Measurements from ENCODE around the gene BICD1. TPM values are rescaled to one million over a fixed set of nuclear protein-coding genes. Genes with fewer than 3 reads are reported as not detected.

Gene BICD1
- total RNA-seq, 1 donor from 2014 or later: 14.0 TPM

GRCh38 chr12:32284561-32284960 lies 177.9 kb downstream of the BICD1 start:
- no peak for DNase-seq

DNA sequence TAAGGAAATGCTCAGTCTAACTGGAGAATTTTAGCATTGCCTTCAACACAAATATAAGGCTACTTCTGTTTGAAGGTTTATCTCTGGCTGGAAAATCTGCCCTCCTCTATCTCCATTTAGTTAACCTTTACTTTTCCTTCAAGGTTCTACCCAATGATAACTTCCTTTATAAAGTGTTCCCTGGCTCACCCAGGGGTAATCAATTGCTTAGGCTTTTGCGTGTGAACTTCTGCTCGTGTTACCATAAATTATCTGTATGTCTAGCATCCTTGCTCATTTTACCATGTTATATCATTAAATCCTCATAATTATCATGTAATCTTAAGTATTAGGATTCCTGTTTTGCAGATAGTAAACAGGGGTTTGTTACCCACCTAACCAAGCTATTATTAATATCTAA lies 178.4 kb downstream of the BICD1 start:
- no peak for DNase-seq

GRCh38 chr12:32285489-32285888 lies 178.8 kb downstream of the BICD1 start:
- DNase-seq: no peak

GRCh38 chr12:32290411-32290810 lies 183.8 kb downstream of the BICD1 start:
- DNase-seq: no peak

DNA sequence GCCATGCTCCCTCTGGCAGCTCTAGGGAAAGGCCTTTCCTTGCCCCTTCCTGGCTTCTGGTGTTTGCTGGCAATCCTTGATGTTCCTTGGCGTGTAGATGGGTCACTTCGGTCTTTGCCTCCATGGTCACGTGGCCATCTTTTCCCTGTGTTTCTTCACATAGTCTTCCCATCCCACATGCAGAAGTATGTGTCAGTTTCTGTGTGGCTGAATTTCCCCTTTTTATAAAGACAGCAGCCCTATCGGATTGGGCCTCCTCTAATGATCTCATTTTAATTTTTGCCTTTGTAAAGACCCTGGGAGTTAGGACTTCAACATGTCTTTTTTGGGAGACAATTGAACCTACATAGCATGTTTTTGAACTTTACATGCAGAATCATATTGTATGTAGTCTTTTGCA lies 185.5 kb downstream of the BICD1 start:
- DNase-seq: no peak

DNA sequence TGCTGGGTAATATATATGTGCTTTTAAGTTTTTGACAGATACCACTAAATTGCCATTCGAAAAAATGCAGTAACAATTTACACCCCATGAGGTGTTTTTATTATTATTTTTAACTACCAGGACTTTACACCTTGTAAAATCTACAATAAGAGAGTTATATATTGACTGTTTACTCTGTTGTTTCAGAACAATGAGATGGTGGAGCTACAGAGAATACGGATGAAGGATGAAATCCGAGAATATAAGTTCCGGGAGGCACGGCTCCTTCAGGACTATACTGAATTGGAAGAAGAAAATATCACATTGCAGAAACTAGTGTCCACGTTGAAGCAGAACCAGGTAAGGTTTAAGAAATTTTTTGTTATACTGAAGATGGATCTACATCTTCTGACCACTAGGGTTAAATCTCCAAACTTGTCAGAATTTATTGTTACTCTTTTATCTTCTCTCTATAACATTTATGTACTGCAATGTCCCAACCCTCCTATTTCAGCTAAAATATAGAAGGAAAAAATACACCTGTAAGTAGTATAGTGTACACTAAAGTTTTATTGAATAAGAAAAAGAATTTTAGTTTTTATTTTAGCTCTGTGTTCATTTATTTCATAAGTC lies 187.3 kb downstream of the BICD1 start:
- no peak for DNase-seq

- no peak for DNase-seq
Observed at GRCh38 chr12:32296567-32296966, 189.9 kb downstream of the BICD1 start.

DNA sequence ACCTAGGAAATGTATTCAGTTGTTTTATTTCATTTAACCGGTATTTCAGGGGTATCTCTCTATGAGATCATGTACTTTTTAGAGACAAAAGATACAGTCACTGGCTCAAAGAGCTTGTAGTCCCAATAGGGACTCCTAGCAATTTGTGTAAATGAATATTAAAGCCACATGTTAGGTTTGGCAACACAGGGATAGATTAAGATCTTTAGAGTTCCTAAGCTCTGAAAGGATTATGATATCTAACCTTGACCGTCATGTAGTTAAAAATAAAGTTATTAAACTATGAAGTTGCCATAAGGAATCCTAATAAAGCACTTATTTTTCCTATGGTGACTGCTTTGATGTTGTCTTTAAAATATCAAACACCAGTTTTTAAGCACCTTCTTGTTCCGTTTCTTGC lies 192.3 kb downstream of the BICD1 start:
- DNase-seq: peak; percentile 26

GRCh38 chr12:32301216-32301615 lies 194.6 kb downstream of the BICD1 start:
- DNase-seq: no peak

DNA sequence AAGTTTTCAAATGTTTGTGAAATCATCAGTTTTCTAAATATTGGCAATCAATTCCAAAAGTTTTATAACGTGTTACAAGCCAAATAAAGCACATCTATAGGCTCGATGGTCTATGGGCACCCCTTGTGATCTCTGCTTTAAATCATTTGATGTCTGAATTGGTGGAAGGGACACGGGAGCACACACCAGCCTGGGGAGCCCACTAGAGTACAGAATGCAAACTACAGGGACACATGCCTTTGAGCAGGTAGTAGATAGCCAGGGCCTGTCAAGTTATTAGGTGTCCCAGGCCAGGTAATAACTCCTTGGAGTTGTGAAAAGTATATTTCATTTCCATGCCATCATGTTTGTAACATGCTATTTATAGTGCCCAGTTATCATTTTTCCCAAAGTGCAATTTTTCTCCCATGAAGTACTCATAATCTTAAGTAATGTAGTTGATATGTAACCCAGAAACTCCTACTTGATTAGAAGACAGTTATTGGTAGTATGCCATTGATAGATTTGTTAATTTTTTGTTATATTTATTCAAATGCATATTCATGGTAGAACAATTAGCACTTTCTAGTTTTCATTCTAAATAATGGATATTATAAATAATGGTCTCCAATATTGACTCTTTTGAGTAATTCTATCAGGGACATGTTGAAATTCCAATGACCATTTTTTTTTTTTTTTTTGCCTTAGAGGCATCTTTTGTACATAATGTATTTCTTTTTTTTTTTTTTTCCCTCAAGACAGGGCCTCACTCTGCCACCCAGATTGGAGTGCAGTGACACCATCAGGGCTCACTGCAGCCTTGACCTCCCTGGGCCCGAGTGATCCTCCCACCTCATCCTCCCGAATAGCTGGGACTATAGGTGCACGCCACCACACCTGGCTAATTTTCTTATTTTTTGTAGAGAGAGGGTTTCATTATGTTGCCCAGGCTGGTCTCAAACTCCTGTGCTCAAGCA lies 195.8 kb downstream of the BICD1 start:
- peak; percentile 43 for DNase-seq

DNA sequence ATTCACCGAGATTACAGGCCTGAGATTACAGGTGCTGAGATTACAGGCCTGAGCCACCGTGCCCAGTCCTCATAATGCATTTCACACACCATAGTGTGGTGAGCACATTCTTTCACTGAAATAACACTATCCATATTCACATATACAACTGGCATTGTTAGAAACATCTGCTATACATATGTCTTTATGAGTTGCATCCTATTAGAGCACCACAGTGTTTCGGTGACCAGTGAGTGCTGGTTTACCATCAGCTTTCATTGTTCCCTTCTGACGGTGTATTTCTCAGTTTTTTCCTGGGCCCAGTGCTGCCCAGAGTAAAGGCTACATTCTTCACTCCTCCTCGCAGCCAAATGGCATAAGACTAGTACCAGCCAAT lies 196.5 kb downstream of the BICD1 start:
- no peak for DNase-seq

DNA sequence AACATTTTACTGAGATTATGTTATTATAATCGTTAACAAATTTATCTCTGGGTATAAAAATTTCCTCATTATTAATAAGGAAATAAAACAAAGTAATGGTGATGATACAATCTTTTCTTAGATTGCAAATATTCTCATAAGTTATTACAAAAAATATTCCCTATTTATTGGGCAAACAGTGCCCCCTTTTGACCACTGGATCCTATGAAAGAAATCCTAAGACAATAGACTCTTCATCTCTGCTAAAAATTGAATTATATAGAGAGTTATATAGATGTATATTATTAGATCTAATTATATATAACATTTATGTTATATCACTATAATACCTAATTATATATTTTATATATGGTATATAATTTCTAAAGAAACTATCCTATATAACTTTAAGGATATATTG lies 198.5 kb downstream of the BICD1 start:
- peak; percentile 67 for DNase-seq

- no peak for DNase-seq
Observed at GRCh38 chr12:32307326-32307725, 200.7 kb downstream of the BICD1 start.

GRCh38 chr12:32309811-32310736 lies 203.4 kb downstream of the BICD1 start:
- DNase-seq: peak; percentile 76

DNA sequence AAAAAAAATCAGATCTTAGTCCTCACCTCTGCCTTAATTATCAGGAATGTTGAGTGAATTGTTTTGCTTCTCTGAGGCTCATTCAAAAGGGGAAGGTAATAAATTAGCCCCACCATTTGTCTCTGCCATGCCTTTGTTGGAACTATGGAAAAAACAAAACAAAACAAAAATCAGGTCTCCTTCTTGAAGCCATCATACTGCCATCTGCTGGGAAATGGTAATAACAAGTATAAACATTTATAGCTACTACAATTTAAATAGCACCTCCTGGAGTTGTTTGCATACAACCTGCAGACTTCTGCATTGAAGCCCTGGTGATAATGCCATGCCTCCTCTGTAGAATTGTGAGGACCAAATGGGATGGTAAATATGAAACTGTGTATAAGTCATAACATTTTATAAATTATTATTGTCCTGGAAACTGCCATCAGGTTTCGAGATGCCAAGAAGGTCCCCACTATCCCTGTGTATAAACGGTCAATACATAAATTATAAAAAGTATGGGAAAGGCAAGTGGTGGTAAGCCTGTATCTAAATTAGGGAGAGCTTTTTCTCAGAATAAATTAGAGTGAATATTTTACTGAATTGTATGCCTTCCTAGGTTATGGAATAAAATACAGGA lies 205.5 kb downstream of the BICD1 start:
- DNase-seq: peak; percentile 74

- DNase-seq: no peak
Observed at GRCh38 chr12:32322354-32322753, 215.7 kb downstream of the BICD1 start.

- no peak for DNase-seq
Observed at GRCh38 chr12:32331133-32331532, 224.5 kb downstream of the BICD1 start.

DNA sequence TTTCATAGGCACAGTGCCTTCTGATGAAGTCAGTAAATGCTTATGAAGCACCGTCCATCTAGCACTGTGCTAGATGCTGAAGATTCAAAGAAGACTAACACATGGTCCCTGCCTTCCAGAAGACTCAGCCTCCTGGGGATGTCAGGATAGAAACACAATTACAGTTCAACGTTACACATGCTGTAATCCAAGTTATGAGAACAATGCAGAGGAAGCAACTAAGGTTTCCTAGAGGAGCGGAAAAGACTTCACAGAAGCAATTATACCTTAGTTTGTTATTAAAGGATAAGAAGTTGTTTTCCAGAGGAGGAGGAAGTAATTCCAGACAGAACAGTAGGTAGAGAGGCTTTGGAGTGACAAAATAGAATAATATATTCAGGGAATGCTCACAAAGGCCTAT lies 225.8 kb downstream of the BICD1 start:
- DNase-seq: peak; percentile 18

DNA sequence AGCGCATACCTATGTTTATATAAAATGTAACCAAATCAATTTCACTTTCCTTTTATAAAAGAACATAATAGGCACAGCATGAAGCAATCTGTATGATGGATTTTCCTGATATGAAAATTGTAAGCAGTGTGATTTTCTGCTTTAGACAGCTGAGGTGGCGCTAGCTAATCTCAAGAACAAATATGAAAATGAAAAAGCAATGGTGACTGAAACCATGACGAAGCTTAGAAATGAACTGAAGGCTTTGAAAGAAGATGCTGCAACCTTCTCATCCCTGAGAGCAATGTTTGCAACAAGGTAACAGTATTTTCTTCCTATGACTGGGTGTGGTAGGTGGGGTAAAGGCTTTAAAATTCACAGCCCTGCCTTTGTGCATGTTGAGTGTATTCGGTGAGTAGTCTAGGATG lies 227.7 kb downstream of the BICD1 start:
- no peak for DNase-seq

DNA sequence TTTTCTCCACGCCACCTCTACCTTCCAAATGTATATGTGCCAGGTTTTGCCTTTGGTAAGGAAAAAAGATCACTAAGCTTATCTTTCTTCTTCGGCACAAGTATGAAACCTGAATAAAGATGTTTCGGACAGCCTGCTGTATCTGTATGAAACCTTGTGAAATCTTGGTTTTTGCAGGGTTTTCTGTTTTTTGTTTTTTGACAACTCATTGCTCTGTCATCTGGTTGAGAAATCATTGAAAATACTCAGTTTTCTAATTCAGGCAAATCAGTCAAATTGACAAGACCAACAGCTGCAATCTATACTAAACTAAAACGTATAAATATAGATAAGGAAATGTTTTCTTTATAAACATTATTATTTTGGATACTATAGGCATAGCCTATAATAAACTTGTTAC lies 229.6 kb downstream of the BICD1 start:
- no peak for DNase-seq

- no peak for DNase-seq
Observed at GRCh38 chr12:32343496-32343895, 236.8 kb downstream of the BICD1 start.

DNA sequence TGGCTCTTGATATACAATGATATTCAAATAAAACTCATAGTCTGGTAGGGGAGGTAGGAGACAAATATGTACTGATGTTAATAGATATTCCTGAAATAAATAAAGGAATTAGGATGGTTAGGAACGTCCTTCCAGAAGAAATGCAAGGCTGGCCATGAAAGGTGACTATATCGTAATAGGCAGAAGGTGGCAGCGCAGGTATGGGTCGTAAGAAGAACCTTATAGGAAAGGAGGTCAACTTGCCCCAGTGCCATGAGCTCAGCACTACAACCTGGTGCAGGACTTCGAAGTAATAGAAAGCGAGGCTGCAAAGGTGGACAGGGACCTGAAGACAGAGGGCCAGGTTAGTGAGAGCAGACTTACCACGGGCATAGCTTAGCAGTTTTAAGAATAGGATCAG lies 237.4 kb downstream of the BICD1 start:
- DNase-seq: no peak
